ENCODE measurements around the gene FGD6. TPM values are rescaled to one million over a fixed set of nuclear protein-coding genes. Genes with fewer than 3 reads are reported as not detected.
A peak's percentile ranks its signal among the peaks of the same experiment; 100 is the strongest.

FGD6 gene
- total RNA-seq, 5 donors from 2014 or later (not counting 1 experiment from before 2014, with no cell fraction given) = 0.55 to 1.9 (median 0.70) TPM

GRCh38 chr12:95229636-95230035 lies 12.4 kb upstream of the FGD6 start:
- no peaks in the 10 kb centered on the region for H3K9me3 Mint-ChIP-seq
- Histone ChIP-seq H3K27ac (ENCODE audit: low read length) (no peak overlapping the region), H3K4me1 (ENCODE audit: control insufficient read depth in 1 of 2, extremely low read depth in 1 of 2, insufficient read depth in 2 of 2, low read length in 2 of 2) (no peaks in the 10 kb centered on the region), H3K4me3 (ENCODE audit: control insufficient read depth in 1 of 2, extremely low read depth in 1 of 2, low read length in 1 of 2) (no peak overlapping the region), H3K9me3 (no peaks in the 10 kb centered on the region), H3K36me3 (ENCODE audit: control insufficient read depth in 2 of 2, extremely low read depth in 1 of 2, insufficient read depth in 1 of 2, low read length in 1 of 2) (peaks cover 0 to 4% of the 10 kb centered on the region in 2 donors), H3K27me3 (replicated peaks in 1 of 2; ENCODE audit: control insufficient read depth in 2 of 2, extremely low read depth in 1 of 2, insufficient read depth in 2 of 2, low read length in 1 of 2) (no peaks in the 10 kb centered on the region)
- 79% methylated on average over 3 of the region's 7 CpGs for WGBS (ENCODE audit: insufficient coverage)
- DNase-seq (no peak), ATAC-seq (replicated peaks in 1 of 4) (no peak)
- no peak overlapping the region for H3K27ac Mint-ChIP-seq
- ChIA-PET CTCF (no interaction called here), POLR2A (no interaction called here)
- peaks cover 17% of the 10 kb centered on the region for H3K36me3 Mint-ChIP-seq
- H3K4me3 Mint-ChIP-seq = no peak overlapping the region
- H3K27me3 Mint-ChIP-seq = no peaks in the 10 kb centered on the region
- peaks cover 41 to 64% (median 46%) of the 10 kb centered on the region in 3 donors for H3K4me1 Mint-ChIP-seq

DNA sequence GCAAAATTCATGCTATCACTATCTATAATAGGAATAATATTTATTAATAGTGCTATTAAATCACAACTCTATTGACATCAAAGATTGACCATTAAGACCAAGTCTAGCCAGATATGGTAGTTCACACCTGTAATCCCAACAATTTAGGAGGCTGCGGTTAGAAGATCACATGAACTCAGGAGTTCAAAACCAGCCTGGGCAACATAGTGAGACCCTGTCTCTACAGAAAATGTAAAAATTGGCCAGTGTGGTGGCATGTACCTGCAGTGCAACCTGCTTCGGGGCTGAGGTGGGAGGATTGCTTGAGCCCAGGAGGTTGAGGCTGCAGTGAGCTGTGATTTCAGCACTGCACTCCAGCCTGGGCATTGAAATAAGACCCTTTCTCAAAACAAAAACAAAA lies 11.3 kb upstream of the FGD6 start:
- H3K4me1 Mint-ChIP-seq = peaks cover 51 to 74% (median 56%) of the 10 kb centered on the region in 3 donors

GRCh38 chr12:95227818-95228356 lies 10.6 kb upstream of the FGD6 start:
- ChIA-PET POLR2A (no interaction called here), CTCF (no interaction called here)
- Histone ChIP-seq H3K9me3 (no peaks in the 10 kb centered on the region), H3K27ac (ENCODE audit: low read length) (no peak overlapping the region), H3K4me1 (ENCODE audit: control insufficient read depth in 1 of 2, extremely low read depth in 1 of 2, insufficient read depth in 2 of 2, low read length in 2 of 2) (no peaks in the 10 kb centered on the region), H3K36me3 (ENCODE audit: control insufficient read depth in 2 of 2, extremely low read depth in 1 of 2, insufficient read depth in 1 of 2, low read length in 1 of 2) (peaks cover 0 to 8% of the 10 kb centered on the region in 2 donors), H3K4me3 (ENCODE audit: control insufficient read depth in 1 of 2, extremely low read depth in 1 of 2, low read length in 1 of 2) (no peak overlapping the region), H3K27me3 (replicated peaks in 1 of 2; ENCODE audit: control insufficient read depth in 2 of 2, extremely low read depth in 1 of 2, insufficient read depth in 2 of 2, low read length in 1 of 2) (no peaks in the 10 kb centered on the region)
- DNase-seq (no peak), ATAC-seq (replicated peaks in 1 of 4) (no peak)
- no peak overlapping the region for H3K4me3 Mint-ChIP-seq
- no peaks in the 10 kb centered on the region for H3K9me3 Mint-ChIP-seq
- no peak overlapping the region for H3K27ac Mint-ChIP-seq
- peaks cover 21% of the 10 kb centered on the region for H3K36me3 Mint-ChIP-seq
- WGBS (ENCODE audit: insufficient coverage) = no CpG with 5 or more reads among the region's 3 CpGs
- peaks cover 51 to 77% (median 56%) of the 10 kb centered on the region in 3 donors for H3K4me1 Mint-ChIP-seq
- H3K27me3 Mint-ChIP-seq = no peaks in the 10 kb centered on the region

More for the DNA sequence above, 11.3 kb upstream of the FGD6 start:
- H3K4me3 ChIP-seq (ENCODE audit: control insufficient read depth in 1 of 2, extremely low read depth in 1 of 2, low read length in 1 of 2) = no peak overlapping the region
- no peaks in the 10 kb centered on the region for H3K4me1 ChIP-seq (ENCODE audit: control insufficient read depth in 1 of 2, extremely low read depth in 1 of 2, insufficient read depth in 2 of 2, low read length in 2 of 2)
- H3K36me3 ChIP-seq (ENCODE audit: control insufficient read depth in 2 of 2, extremely low read depth in 1 of 2, insufficient read depth in 1 of 2, low read length in 1 of 2) = peaks cover 0 to 8% of the 10 kb centered on the region in 2 donors
- H3K9me3 ChIP-seq = no peaks in the 10 kb centered on the region
- DNase-seq (no peak), ATAC-seq (replicated peaks in 1 of 4) (no peak)
- no CpG with 5 or more reads among the region's 2 CpGs for WGBS (ENCODE audit: insufficient coverage)
- ChIA-PET POLR2A (interaction anchor here in 1 of 2 donors (0.5 kb wide), 1 partner anchor 171 kb away, joined by 11 read pairs; no protein-coding TSS in a partner anchor), CTCF (no interaction called here)
- H3K27ac Mint-ChIP-seq = no peak overlapping the region
- no peak overlapping the region for H3K4me3 Mint-ChIP-seq
- peaks cover 21% of the 10 kb centered on the region for H3K36me3 Mint-ChIP-seq
- no peaks in the 10 kb centered on the region for H3K27me3 ChIP-seq (replicated peaks in 1 of 2; ENCODE audit: control insufficient read depth in 2 of 2, extremely low read depth in 1 of 2, insufficient read depth in 2 of 2, low read length in 1 of 2)
- H3K27me3 Mint-ChIP-seq = no peaks in the 10 kb centered on the region
- no peaks in the 10 kb centered on the region for H3K9me3 Mint-ChIP-seq
- no peak overlapping the region for H3K27ac ChIP-seq (ENCODE audit: low read length)

- Histone ChIP-seq H3K4me3 (ENCODE audit: control insufficient read depth in 1 of 2, extremely low read depth in 1 of 2, low read length in 1 of 2) (no peak overlapping the region), H3K27ac (ENCODE audit: low read length) (no peak overlapping the region), H3K4me1 (ENCODE audit: control insufficient read depth in 1 of 2, extremely low read depth in 1 of 2, insufficient read depth in 2 of 2, low read length in 2 of 2) (no peaks in the 10 kb centered on the region), H3K27me3 (replicated peaks in 1 of 2; ENCODE audit: control insufficient read depth in 2 of 2, extremely low read depth in 1 of 2, insufficient read depth in 2 of 2, low read length in 1 of 2) (no peaks in the 10 kb centered on the region), H3K36me3 (ENCODE audit: control insufficient read depth in 2 of 2, extremely low read depth in 1 of 2, insufficient read depth in 1 of 2, low read length in 1 of 2) (peaks cover 0 to 8% of the 10 kb centered on the region in 2 donors), H3K9me3 (no peaks in the 10 kb centered on the region)
- Mint-ChIP-seq H3K9me3 (no peaks in the 10 kb centered on the region), H3K27ac (peak overlapping the region in 1 of 2 donors; percentile 65), H3K27me3 (no peaks in the 10 kb centered on the region), H3K36me3 (peaks cover 18% of the 10 kb centered on the region), H3K4me3 (no peak overlapping the region), H3K4me1 (peaks cover 54 to 72% (median 62%) of the 10 kb centered on the region in 3 donors)
- no peak for ATAC-seq (replicated peaks in 1 of 4)
- WGBS (ENCODE audit: insufficient coverage) = 100% methylated on average over 1 of the region's 1 CpG
- ChIA-PET POLR2A (interaction anchor here (0.6 to 0.7 kb wide), 6 partner anchors 9 to 1254 kb away, joined by 4 to 8 read pairs (median 7); no protein-coding TSS in a partner anchor), CTCF (interaction anchor here (0.5 to 0.7 kb wide), 5 partner anchors 11 to 987 kb away, joined by 3 to 9 read pairs (median 3); no protein-coding TSS in a partner anchor)
- DNase-seq = no peak
Observed at GRCh38 chr12:95225645-95226212, 8.5 kb upstream of the FGD6 start.

- H3K9me3 Mint-ChIP-seq = no peaks in the 10 kb centered on the region
- Histone ChIP-seq H3K4me3 (ENCODE audit: control insufficient read depth in 1 of 2, extremely low read depth in 1 of 2, low read length in 1 of 2) (no peak overlapping the region), H3K36me3 (ENCODE audit: control insufficient read depth in 2 of 2, extremely low read depth in 1 of 2, insufficient read depth in 1 of 2, low read length in 1 of 2) (peaks cover 0 to 8% of the 10 kb centered on the region in 2 donors), H3K27me3 (replicated peaks in 1 of 2; ENCODE audit: control insufficient read depth in 2 of 2, extremely low read depth in 1 of 2, insufficient read depth in 2 of 2, low read length in 1 of 2) (no peaks in the 10 kb centered on the region), H3K27ac (ENCODE audit: low read length) (no peak overlapping the region), H3K4me1 (ENCODE audit: control insufficient read depth in 1 of 2, extremely low read depth in 1 of 2, insufficient read depth in 2 of 2, low read length in 2 of 2) (peaks cover 0 to 4% of the 10 kb centered on the region in 2 experiments), H3K9me3 (no peaks in the 10 kb centered on the region)
- ATAC-seq (replicated peaks in 1 of 4) = no peak
- peak overlapping the region in 1 of 2 donors; percentile 34 for H3K27ac Mint-ChIP-seq
- ChIA-PET POLR2A (interaction anchor here in 1 of 2 donors (0.9 kb wide), 1 partner anchor 37 kb away, joined by 3 read pairs; no protein-coding TSS in a partner anchor), CTCF (no interaction called here)
- peaks cover 18% of the 10 kb centered on the region for H3K36me3 Mint-ChIP-seq
- DNase-seq = no peak
- no peaks in the 10 kb centered on the region for H3K27me3 Mint-ChIP-seq
- H3K4me3 Mint-ChIP-seq = no peak overlapping the region
- 92% methylated on average over 2 of the region's 8 CpGs for WGBS (ENCODE audit: insufficient coverage)
- H3K4me1 Mint-ChIP-seq = peaks cover 61 to 72% (median 63%) of the 10 kb centered on the region in 3 donors
Observed at GRCh38 chr12:95224202-95225170, 7.2 kb upstream of the FGD6 start.

DNA sequence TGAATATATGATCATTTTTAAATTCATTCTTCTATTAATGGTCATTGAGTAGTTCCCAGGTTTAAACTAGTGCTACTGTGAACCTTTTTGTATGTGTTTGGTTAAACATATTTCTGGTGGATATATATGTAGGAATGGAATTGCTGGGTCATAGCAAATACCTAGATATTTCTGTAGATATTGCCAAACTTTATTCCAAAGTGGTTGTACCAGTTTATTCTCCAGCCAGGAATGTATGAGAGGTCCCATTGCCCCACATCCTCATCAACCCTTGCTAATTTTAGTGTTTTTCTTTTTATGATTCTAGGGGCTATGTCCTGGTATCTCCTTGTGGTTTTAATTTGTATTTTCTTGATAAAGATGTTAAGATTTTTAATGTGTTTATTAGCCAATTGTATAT lies 3.5 kb upstream of the FGD6 start:
- peak overlapping the region in 1 of 3 donors; percentile 11 for H3K4me3 Mint-ChIP-seq
- no peak overlapping the region for H3K4me3 ChIP-seq (ENCODE audit: control insufficient read depth in 1 of 2, extremely low read depth in 1 of 2, low read length in 1 of 2)
- no peaks in the 10 kb centered on the region for H3K9me3 Mint-ChIP-seq
- POLR2A ChIA-PET = no interaction called here
- peaks cover 0 to 8% of the 10 kb centered on the region in 2 donors for H3K36me3 ChIP-seq (ENCODE audit: control insufficient read depth in 2 of 2, extremely low read depth in 1 of 2, insufficient read depth in 1 of 2, low read length in 1 of 2)
- H3K4me1 Mint-ChIP-seq = peaks cover 58 to 67% (median 64%) of the 10 kb centered on the region in 3 donors
- H3K27ac Mint-ChIP-seq = no peak overlapping the region
- H3K27me3 ChIP-seq (replicated peaks in 1 of 2; ENCODE audit: control insufficient read depth in 2 of 2, extremely low read depth in 1 of 2, insufficient read depth in 2 of 2, low read length in 1 of 2) = no peaks in the 10 kb centered on the region
- no peak for ATAC-seq (replicated peaks in 1 of 4)
- peaks cover 11% of the 10 kb centered on the region for H3K36me3 Mint-ChIP-seq
- no peaks in the 10 kb centered on the region for H3K9me3 ChIP-seq
- H3K27ac ChIP-seq (ENCODE audit: low read length) = no peak overlapping the region
- H3K27me3 Mint-ChIP-seq = no peaks in the 10 kb centered on the region
- H3K4me1 ChIP-seq (ENCODE audit: control insufficient read depth in 1 of 2, extremely low read depth in 1 of 2, insufficient read depth in 2 of 2, low read length in 2 of 2) = peaks cover 7 to 15% of the 10 kb centered on the region in 2 experiments
- DNase-seq = no peak
- CTCF ChIA-PET = no interaction called here
